Activated CD8-positive, alpha-beta T cell treated with anti-CD3 and anti-CD28 coated beads for 36 hours (primary cell): Measurements from ENCODE around the gene PTPRCAP. TPM values are rescaled to one million over a fixed set of nuclear protein-coding genes. Genes with fewer than 3 reads are reported as not detected.

Source experiments
- ATAC-seq: fragments of 200-7000 bp; cut with Tn5 transposase; one replicate; pipeline ENCODE4 v1.10.0; 2021; ENCODE audit warnings: mild to moderate bottlenecking, moderate library complexity
- CTCF ChIA-PET: fragments of 350-600 bp; sonication (Branson Sonifier 250); formaldehyde crosslinking; loops from one replicate; lab custom pipeline; 2021; ENCODE audit warnings: antibody characterized with exemption; lab: Charles Lee
- POLR2A ChIA-PET: fragments of 350-600 bp; sonication (Branson Sonifier 250); formaldehyde crosslinking; loops from one replicate; lab custom pipeline; 2021; ENCODE audit warnings: antibody characterized with exemption; lab: Charles Lee
- DNase-seq: peaks from one replicate; pipeline ENCODE4 v3.0.0-alpha.2; 2020
- H3K27ac Mint-ChIP-seq: one replicate; pipeline ENCODE4 v1.8.0; 2021; ENCODE audit warnings: mild to moderate bottlenecking, mixed read lengths
- H3K27me3 Mint-ChIP-seq: one replicate; pipeline ENCODE4 v1.8.0; 2021; ENCODE audit warnings: mixed read lengths
- H3K36me3 Mint-ChIP-seq: one replicate; pipeline ENCODE4 v1.8.0; 2021; ENCODE audit warnings: low read depth, mixed read lengths
- H3K4me1 Mint-ChIP-seq: one replicate; pipeline ENCODE4 v1.8.0; 2021; ENCODE audit warnings: low read depth, mixed read lengths
- H3K4me3 Mint-ChIP-seq: one replicate; pipeline ENCODE4 v1.8.0; 2021; ENCODE audit warnings: mild to moderate bottlenecking, moderate library complexity, mixed read lengths
- H3K9me3 Mint-ChIP-seq: one replicate; pipeline ENCODE4 v1.8.0; 2021; ENCODE audit warnings: mixed read lengths
- CTCF ChIP-seq: fragments of 200-600 bp; IDR thresholded peaks from one replicate; pipeline ENCODE4 v1.8.0; 2022; ENCODE audit warnings: antibody characterized with exemption, mild to moderate bottlenecking
- intact Hi-C: fragments of 100-400 bp; cut with micrococcal nuclease; formaldehyde crosslinking; loops from one replicate; pipeline ENCODE4 v1.10.0; 2022
- total RNA-seq, 2 experiments: library from RNA; stranded (reverse); gene quantifications; one replicate each; pipeline ENCODE4 v1.2.3, GENCODE V29; 2021

PTPRCAP gene
- total RNA-seq, 2 experiments from 2014 or later = 107 to 114 TPM

GRCh38 chr11:67449116-67449844 lies 11.8 kb upstream of the PTPRCAP start:
- DNase-seq = no peak
- H3K4me1 Mint-ChIP-seq = peaks cover 42% of the 10 kb centered on the region
- H3K4me3 Mint-ChIP-seq = no peak overlapping the region
- H3K27me3 Mint-ChIP-seq = no peaks in the 10 kb centered on the region
- H3K36me3 Mint-ChIP-seq = no peaks in the 10 kb centered on the region
- intact Hi-C loops = no loop called here
- ATAC-seq = no peak
- TF ChIP-seq CTCF = no peak
- ChIA-PET POLR2A (interaction anchor here (2.0 kb wide), 1 partner anchor 10 kb away, joined by 6 read pairs; no protein-coding TSS in a partner anchor), CTCF (interaction anchor here (1.3 kb wide), 1 partner anchor 98 kb away, joined by 3 read pairs; no protein-coding TSS in a partner anchor)
- H3K9me3 Mint-ChIP-seq = no peaks in the 10 kb centered on the region
- H3K27ac Mint-ChIP-seq = no peak overlapping the region

GRCh38 chr11:67448220-67448609 lies 10.7 kb upstream of the PTPRCAP start:
- CTCF ChIA-PET = interaction anchor here (1.1 kb wide), 1 partner anchor 21 kb away, joined by 3 read pairs; no protein-coding TSS in a partner anchor
- Mint-ChIP-seq H3K27ac (no peak overlapping the region), H3K9me3 (no peaks in the 10 kb centered on the region), H3K4me1 (peaks cover 46% of the 10 kb centered on the region), H3K36me3 (no peaks in the 10 kb centered on the region), H3K27me3 (no peaks in the 10 kb centered on the region), H3K4me3 (no peak overlapping the region)
- DNase-seq (no peak), ATAC-seq (no peak)
- TF ChIP-seq CTCF = no peak
- intact Hi-C loops = no loop called here
- POLR2A ChIA-PET = interaction anchor here (0.8 to 2.0 kb wide), 4 partner anchors 9 to 47 kb away, joined by 3 to 6 read pairs (median 3); partner anchors contain the start of genes PPP1CA and PTPRCAP

GRCh38 chr11:67445515-67445914 lies 8.0 kb upstream of the PTPRCAP start:
- Mint-ChIP-seq H3K27me3 (no peaks in the 10 kb centered on the region), H3K27ac (peak overlapping the region; percentile 71), H3K4me3 (peak overlapping the region; percentile 64), H3K4me1 (peaks cover 66% of the 10 kb centered on the region), H3K9me3 (no peaks in the 10 kb centered on the region), H3K36me3 (no peaks in the 10 kb centered on the region)
- CTCF ChIA-PET = no interaction called here
- TF ChIP-seq CTCF = no peak
- no peak for ATAC-seq
- DNase-seq = no peak
- POLR2A ChIA-PET = interaction anchor here (0.8 to 1.3 kb wide), 5 partner anchors 8 to 47 kb away, joined by 3 to 4 read pairs (median 3); partner anchors contain the start of gene PTPRCAP
- intact Hi-C loops = no loop called here

- Mint-ChIP-seq H3K4me3 (peak overlapping the region; percentile 50), H3K27me3 (no peaks in the 10 kb centered on the region), H3K9me3 (no peaks in the 10 kb centered on the region), H3K27ac (peak overlapping the region; percentile 26), H3K36me3 (peaks cover 22% of the 10 kb centered on the region), H3K4me1 (peaks cover 64% of the 10 kb centered on the region)
- TF ChIP-seq CTCF = no peak
- intact Hi-C loops = no loop called here
- ChIA-PET POLR2A (interaction anchor here (1.2 to 2.3 kb wide), 2 partner anchors 14 to 42 kb away, joined by 3 to 7 read pairs; partner anchors contain the start of gene RPS6KB2), CTCF (no interaction called here)
- DNase-seq = no peak
- ATAC-seq = no peak
Measured at GRCh38 chr11:67442504-67443404, 5.3 kb upstream of the PTPRCAP start.
